CD4-positive, alpha-beta memory T cell (primary cell): ENCODE results near the gene SPON2. TPM values are rescaled to one million over a fixed set of nuclear protein-coding genes. Genes with fewer than 3 reads are reported as not detected.

Experiments used
- polyA plus RNA-seq, 2 donors: library from polyadenylated mRNA; unstranded; fragments of 300-500 nt; fragmentation: Illumina TruSeq; gene quantifications; one replicate each; pipeline ENCODE4 v1.2.3, GENCODE V29; 2021
- total RNA-seq, 2 experiments: library from RNA; stranded (reverse); gene quantifications; one replicate each; pipeline ENCODE4 v1.2.3, GENCODE V29; 2021

The SPON2 gene
- total and polyA plus RNA-seq, 4 experiments from 2014 or later: 5.4 to 8.4 (median 7.2) TPM

Other genes starting within 250 kb of the SPON2 start
- gene GAK, start 240.3 kb downstream of the SPON2 start, total RNA-seq: 100 to 1,000 TPM; 185 to 188 TPM
- gene GAK, start 240.3 kb downstream of the SPON2 start, polyA plus RNA-seq: 10 to 100 TPM; 32.5 to 74.8 TPM
- gene TMEM175, start 240.1 kb downstream of the SPON2 start, total RNA-seq: 10 to 100 TPM; 45.7 to 52.3 TPM
- 10 to 100 TPM; 11.5 to 16.9 TPM for gene TMEM175, start 240.1 kb downstream of the SPON2 start, polyA plus RNA-seq
- gene DGKQ, start 199.0 kb downstream of the SPON2 start, total RNA-seq: 10 to 100 TPM; 25.9 to 29.6 TPM
- gene DGKQ, start 199.0 kb downstream of the SPON2 start, polyA plus RNA-seq: 10 to 100 TPM in 1 of 2 donors, 1 to 10 TPM in 1; 1.9 to 10.6 TPM
- 10 to 100 TPM; 63.0 to 64.1 TPM for gene IDUA, start 185.5 kb downstream of the SPON2 start, total RNA-seq
- 10 to 100 TPM in 1 of 2 donors, 1 to 10 TPM in 1; 5.0 to 14.4 TPM for gene IDUA, start 185.5 kb downstream of the SPON2 start, polyA plus RNA-seq
- 1 to 10 TPM in 1 of 2 experiments, under 1 TPM in 1; 0.55 to 1.6 TPM for gene SLC26A1, start 179.2 kb downstream of the SPON2 start, total RNA-seq
- 1 to 10 TPM in 1 of 2 donors, under 1 TPM in 1; 0.59 to 1.0 TPM for gene SLC26A1, start 179.2 kb downstream of the SPON2 start, polyA plus RNA-seq
- 10 to 100 TPM; 22.4 TPM for gene FGFRL1, start 161.0 kb downstream of the SPON2 start, total RNA-seq
- 1 to 10 TPM in 1 of 2 donors, under 1 TPM in 1; 0.64 to 2.3 TPM for gene FGFRL1, start 161.0 kb downstream of the SPON2 start, polyA plus RNA-seq
- 1 to 10 TPM; 2.3 to 2.4 TPM for gene RNF212, start 59.0 kb downstream of the SPON2 start, total RNA-seq
- 1 to 10 TPM; 3.7 to 4.2 TPM for gene RNF212, start 59.0 kb downstream of the SPON2 start, polyA plus RNA-seq
- 100 to 1,000 TPM; 186 to 195 TPM for gene CTBP1, start 76.5 kb upstream of the SPON2 start, total RNA-seq
- gene CTBP1, start 76.5 kb upstream of the SPON2 start, polyA plus RNA-seq: 10 to 100 TPM; 39.3 to 79.0 TPM
- 100 to 1,000 TPM; 101 to 106 TPM for gene MAEA, start 117.3 kb upstream of the SPON2 start, total RNA-seq
- 10 to 100 TPM; 54.1 to 70.9 TPM for gene MAEA, start 117.3 kb upstream of the SPON2 start, polyA plus RNA-seq
- gene UVSSA, start 174.6 kb upstream of the SPON2 start, total RNA-seq: 10 to 100 TPM; 44.4 to 44.6 TPM
- 1 to 10 TPM; 2.4 to 6.8 TPM for gene UVSSA, start 174.6 kb upstream of the SPON2 start, polyA plus RNA-seq
- gene NKX1-1, start 233.9 kb upstream of the SPON2 start, total RNA-seq: not detected
- gene NKX1-1, start 233.9 kb upstream of the SPON2 start, polyA plus RNA-seq: not detected